Stimulated activated CD8-positive, alpha-beta memory T cell treated with anti-CD3 and anti-CD28 coated beads, Interleukin-7, amount 100 ng/mL, for 48 hours (primary cell): ENCODE measurements around the gene UGT1A4.

Experiments
- DNase-seq, 2 donors: peaks; one replicate each; pipeline ENCODE4 v3.0.0-alpha.2; 2020; ENCODE audit warnings: low read depth in 1 of 2; ENCODE audit errors: extremely low read depth in 1 of 2

UGT1A4 gene

GRCh38 chr2:233807966-233808935 is 89.7 kb downstream of the UGT1A4 start:
- no peak for DNase-seq

DNA sequence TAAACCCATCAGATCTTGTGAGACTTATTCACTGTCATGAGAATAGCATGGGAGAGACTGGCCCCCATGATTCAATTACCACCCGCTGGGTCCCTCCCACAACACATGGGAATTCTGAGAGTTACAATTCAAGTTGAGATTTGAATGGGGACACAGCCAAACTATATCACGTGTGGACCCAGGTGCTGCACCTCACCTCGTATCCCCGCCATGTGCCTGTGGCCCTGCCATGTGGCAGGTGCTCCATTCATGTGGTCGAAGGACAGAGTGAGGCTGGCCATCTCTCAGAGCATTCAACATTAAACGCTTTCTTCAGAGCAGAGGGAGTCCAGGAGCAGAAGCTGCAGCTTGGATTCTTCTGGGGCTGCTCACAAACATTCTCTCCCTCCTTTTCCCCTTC is 91.8 kb downstream of the UGT1A4 start:
- DNase-seq = no peak

DNA sequence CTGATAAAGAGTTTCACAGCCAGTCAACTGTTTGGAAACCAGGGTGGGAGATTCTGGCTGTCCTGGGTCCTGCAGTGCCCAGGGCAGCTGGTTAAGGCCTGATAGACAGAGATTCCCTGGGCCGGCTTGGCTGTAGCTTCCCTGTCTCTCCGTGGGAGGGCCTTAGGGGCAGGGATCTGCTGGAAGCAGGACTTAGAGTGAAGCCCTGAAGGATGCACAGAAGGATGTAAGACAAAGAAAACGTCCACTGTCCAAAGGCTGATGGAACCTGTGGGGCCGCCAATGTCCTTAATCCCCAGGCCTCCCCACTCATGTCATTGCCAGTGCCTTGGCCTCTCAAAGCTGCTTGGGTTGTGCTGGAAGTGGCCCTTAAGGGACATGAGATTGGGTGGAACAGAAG is 92.6 kb downstream of the UGT1A4 start:
- no peak for DNase-seq

DNA sequence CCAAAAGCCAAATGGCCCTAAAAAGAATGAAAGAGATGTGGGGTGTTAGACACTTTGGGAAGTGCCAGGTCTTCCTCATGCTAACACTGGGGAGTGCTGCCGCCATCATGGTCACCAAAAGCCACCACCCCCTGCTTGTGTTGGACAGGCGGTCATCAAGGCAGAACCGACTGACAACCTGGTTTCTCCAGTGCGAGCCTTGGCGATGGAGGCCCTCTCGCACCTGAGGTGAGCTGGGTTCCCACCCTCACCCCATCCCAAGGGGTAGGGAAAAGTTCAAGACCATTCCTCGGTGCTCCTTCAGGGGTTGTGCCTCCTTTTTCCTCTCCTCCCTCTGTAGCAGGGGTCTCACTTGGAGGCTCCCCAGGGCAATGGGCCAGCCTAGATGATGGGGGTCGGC is 93.2 kb downstream of the UGT1A4 start:
- no peak for DNase-seq

- DNase-seq = no peak
Observed at GRCh38 chr2:233813236-233814055, 94.9 kb downstream of the UGT1A4 start.

DNA sequence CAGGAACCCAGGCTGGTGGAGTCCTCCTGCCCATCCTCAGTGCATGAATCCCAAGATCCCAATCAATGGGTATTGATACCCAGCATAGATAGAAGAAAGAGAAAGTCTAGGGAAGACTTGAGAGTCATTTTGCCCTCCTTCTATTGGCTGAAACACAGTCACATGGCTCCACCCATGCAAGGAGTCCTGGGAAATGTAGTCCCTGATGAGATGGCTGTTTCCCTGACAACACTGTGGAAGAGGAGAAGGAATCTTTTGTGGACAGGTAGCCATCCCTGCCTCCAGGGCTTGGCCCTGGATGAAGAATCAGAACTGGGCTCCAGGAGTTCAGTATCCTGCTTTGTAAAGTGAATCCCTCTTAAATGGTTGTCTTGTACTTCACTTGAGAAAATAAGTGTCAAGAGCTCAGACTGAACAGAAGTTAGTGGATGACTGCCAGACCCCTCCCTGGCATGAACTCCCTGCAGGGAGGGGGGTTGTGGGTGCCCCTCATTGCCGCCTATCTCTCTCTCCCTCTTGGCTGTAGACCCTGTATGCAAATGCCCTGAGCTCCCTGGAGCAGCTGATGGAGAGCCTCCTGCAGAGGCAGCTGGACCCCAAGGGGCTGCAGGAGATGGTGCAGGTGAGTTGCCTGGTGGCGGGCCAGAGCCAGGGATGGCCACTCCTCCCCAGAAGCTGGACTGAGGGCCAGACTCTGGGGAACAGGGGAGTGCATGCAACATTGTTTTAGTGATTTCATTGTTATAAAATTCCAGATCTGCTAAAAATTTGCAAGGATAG is 95.7 kb downstream of the UGT1A4 start:
- DNase-seq = no peak

DNA sequence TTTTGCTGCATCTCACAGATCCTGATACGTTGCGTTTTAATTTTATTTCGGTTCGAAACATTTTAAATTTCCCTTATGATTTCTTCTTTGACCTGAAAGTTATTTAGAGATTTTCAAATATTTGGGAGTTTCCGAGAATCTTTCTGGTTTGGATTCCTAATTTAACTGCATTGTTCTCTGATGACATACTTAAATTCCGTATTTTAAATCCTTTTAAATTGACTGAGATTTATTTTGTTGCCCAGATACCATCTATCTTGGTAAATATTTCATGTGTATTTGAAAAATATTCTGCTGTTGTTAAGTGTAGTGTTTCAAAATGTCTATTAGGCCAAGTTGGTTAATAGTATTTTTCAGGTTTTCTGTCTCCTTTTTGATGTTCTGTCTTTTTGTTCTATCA is 97.3 kb downstream of the UGT1A4 start:
- no peak for DNase-seq

DNA sequence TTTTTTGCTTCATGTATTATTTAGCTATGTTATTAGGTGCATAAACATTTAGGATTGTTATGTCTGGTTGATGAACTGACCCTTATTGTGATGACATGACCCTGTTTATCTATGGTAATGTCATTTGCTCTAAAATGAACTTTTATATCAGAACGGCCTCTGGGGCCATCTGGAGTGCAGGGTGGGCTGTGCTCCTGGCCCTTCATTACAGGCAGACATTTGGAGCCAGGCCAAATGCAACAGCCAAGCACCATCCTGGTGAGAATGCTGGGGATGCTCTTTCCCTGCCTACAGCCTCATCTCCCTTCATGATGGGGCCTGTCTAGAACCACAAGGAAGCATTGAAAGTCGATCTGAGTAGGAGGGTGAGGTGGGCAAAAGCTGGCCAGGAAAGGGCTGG is 97.8 kb downstream of the UGT1A4 start:
- DNase-seq = no peak

DNA sequence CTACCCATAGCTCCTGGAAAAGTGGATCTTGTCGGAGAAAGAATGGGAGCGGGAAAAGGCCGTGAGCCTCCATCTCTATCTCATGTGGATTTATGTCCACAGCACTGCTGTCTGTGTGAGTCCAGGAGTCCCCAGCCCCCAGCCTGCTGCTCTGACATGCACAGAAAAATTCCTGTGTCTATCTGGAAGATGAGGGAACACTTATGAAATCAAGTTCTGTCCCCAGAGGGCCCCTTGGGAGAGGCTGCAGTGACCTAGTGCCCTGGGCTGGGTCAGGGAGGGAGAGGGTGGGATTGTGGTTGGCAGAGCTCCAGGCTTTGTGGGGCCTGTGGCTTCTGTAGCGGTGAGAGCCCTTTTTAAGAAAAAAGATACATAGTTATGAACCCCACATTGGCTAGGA is 98.2 kb downstream of the UGT1A4 start:
- DNase-seq = no peak

- no peak for DNase-seq
Observed at GRCh38 chr2:233817361-233817911, 98.9 kb downstream of the UGT1A4 start.

GRCh38 chr2:233817995-233818638 is 99.6 kb downstream of the UGT1A4 start:
- DNase-seq = no peak

GRCh38 chr2:233818639-233819621 is 100.4 kb downstream of the UGT1A4 start:
- no peak for DNase-seq

- DNase-seq = no peak
Observed at GRCh38 chr2:233819884-233820773, 101.6 kb downstream of the UGT1A4 start.

GRCh38 chr2:233820774-233821105 is 102.2 kb downstream of the UGT1A4 start:
- no peak for DNase-seq

DNA sequence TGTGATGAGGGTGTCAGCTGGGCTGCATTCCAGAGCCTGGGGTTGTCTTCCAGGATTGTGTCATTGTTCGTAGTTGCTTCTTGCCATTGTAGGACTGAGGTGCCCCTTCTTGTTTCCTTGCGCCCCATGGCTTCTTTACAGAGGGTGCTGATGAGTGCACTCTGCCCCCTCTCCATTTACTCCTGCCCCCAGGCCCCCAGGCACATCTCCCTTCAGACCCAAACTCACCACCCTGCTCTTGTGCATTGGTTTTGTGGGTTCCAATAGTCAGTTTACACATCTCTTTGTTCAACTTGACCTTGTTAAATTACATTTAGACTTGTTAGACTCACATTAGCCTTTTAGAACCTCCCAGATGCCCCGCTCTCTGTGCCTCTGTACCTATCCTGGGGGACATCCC is 102.7 kb downstream of the UGT1A4 start:
- no peak for DNase-seq

GRCh38 chr2:233821709-233822100 is 103.2 kb downstream of the UGT1A4 start:
- no peak for DNase-seq

GRCh38 chr2:233822101-233822771 is 103.7 kb downstream of the UGT1A4 start:
- no peak for DNase-seq
